Erythroblast (primary cell): Measurements from ENCODE around the gene CTNNA1.

Source experiments
- DNase-seq, 2 experiments: peaks; one replicate each; lab custom pipeline; 2025; lab: John Stamatoyannopoulos, UW
- GATA1 ChIP-seq: IDR thresholded peaks from 2 replicates; pipeline ENCODE4 v1.6.1; 2011; ENCODE audit warnings: low read depth, mild to moderate bottlenecking, control low read depth, low read length, moderate library complexity
- POLR2A ChIP-seq: IDR thresholded peaks from 2 replicates; pipeline ENCODE4 v1.6.1; 2011; ENCODE audit warnings: mild to moderate bottlenecking, low read length

CTNNA1 gene

DNA sequence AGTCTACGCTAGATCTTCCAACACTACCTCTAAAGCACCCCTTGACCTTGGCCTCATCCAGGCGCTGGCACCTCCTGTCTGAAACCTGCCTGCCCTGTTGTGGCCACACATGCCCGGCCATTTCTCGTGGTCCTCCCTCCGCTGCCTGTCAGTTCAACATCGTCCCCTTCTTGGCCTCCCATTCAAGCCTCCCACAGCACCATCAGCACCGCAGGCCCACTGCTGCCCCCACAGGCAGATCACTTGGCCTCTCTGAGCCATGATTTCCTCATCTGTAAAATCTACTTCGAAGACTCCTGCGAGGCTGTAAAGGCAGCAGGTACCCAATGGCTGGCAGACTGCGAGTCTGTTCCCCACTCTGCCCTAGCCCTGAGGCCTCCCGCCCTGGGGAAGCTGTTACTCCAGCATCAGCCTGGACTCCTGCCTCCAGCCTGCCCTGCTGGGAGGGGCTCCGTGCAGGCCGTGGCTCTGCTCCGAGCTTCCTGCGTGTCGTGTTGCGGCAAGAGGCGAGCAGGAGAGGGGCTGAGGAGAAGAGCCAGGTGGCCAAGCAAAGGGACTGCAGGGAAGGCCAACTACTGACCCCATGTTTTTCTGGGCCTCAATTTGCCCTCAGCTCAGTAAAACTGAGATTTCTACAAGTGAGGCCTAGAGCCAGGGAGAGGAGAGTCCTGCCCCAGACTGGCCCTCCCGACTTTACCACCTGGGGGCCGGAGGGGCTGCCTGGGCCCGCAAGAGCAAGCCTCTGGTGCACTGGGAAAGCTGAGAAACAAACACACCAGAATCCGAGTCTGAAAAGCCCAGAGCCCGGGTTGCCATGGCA lies 192.4 kb downstream of the CTNNA1 start:
- TF ChIP-seq POLR2A, result no peak
- TF ChIP-seq GATA1, result no peak
- no peak for DNase-seq

DNA sequence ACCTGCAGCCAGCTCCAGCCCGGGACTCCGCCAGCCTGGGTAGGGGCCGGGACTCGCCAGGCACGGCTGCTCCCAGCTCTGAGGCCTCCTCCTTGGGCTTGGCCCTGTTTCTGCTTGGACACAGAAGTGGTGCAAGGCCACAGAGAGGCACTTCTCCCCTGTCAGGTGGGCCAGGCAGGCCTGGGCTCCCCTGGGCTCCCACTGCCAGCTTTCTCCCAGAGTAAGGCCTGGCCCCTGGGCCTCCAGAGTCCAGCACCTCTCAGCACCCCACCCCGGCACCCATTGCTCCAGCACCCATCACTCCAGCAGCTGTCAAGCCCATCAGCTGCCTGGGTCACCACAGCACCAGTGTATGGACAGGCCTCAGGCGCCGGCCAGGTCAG lies 193.0 kb downstream of the CTNNA1 start:
- TF ChIP-seq GATA1 (no peak), POLR2A (no peak)
- no peak for DNase-seq

DNA sequence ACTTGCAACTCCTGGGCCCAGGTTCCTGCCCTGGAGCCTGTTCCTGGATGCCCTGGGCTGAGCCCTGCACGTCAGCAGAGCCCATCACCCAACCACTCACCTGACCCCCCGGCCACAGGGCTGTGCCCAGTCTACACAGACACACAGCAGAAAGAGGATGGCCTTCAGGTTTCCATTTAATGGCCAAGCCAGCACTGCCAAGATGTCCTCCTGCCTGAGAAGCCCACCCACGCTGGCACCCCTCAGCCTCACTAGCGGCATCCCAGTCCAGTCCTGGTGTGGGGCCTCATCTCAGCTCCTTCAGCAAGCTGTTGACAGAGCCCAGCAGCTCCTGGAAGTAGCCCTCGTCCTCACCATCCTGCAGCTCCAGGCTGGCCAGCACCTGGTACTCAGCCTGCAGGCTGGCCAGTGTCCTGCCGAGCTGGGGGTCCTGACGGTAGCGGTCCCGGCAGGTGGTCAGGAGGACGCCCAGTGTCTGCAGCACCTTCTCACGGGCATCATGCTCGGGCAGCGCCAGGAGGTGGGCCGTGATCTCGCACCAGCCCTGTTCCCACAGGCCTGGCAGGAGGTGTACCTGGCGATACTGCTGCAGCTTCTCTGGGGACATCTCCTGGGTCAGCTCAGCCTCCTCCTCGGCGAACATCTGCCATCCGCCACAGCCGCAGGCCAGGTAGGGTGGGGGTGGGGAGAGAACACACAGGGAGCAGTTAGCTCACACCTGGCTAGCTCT lies 193.8 kb downstream of the CTNNA1 start:
- TF ChIP-seq GATA1 (no peak), POLR2A (no peak)
- no peak for DNase-seq

DNA sequence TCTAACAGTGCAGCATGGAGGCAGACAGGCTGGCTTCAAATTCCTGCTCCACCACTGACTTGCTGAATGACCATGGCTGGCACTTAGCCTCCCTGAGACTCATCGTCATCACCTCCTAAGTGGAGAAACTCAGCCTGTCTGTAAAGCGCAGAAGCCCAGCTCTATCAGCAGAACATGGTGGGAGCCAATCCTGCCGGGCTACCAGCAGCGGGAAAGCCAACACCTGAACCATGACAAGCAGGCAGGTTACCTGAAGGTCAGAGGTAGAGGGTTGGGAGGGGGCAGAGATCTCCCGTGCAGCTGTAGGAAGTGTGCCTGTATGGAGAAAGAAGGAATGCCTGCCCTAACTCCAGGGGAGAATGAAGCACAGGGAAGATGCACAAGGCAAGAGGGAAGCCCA lies 194.6 kb downstream of the CTNNA1 start:
- TF ChIP-seq POLR2A, result no peak
- no peak for TF ChIP-seq GATA1
- no peak for DNase-seq

DNA sequence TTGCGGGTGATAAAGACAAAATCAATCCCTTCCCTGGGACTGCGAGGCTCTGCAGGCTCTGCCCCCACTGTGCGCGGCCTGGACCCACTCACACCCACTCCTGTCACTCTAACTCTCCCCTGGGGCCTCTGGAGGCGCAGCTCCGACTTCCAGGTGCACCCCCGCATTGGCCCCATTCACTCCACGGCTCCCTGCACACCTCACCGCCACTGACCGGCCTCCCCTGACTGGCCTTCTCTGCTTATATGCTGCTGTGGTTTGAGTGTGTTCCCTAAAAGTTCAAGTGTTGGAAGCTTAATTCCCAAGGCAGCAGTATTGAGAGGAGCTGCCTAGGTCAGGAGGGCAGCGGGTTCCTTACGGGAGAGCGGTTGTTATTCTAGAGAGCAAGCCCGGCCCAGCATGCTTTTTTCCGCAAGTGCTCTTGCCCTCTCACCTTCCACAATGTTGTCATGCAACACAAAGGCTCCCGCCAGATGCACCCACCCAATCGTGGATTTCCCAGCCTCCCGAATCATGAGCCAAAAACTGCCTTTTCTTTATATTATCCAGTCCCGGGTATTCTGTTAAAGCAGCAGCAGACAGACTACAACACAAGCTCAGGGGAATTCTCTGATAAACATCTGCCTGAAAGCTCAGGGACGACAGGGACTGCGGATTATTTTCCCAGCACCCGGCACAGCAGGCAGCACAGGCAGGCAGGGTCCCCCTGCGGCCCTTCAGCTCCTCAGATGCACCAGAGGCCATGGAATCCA lies 195.4 kb downstream of the CTNNA1 start:
- TF ChIP-seq GATA1, result no peak
- no peak for TF ChIP-seq POLR2A

DNA sequence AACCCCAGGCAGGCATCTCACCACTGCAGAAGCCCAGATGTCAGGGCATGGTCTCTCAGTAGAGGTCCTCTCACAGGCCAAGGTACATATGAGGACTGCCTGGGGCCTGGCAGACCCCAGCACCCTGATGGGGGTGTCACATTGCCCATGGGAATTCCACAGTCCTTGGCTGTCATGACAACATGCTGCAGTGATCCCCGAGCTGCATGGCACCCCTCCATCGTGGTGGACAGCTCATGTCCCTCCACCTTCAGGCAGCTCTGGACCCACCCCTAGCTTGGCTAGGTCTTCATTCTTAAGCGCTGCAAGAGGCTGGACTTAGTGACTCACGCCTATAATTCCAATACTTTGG lies 196.0 kb downstream of the CTNNA1 start:
- TF ChIP-seq POLR2A, result no peak
- TF ChIP-seq GATA1, result no peak

More for the DNA sequence above, 195.4 kb downstream of the CTNNA1 start:
- DNase-seq, result no peak

DNA sequence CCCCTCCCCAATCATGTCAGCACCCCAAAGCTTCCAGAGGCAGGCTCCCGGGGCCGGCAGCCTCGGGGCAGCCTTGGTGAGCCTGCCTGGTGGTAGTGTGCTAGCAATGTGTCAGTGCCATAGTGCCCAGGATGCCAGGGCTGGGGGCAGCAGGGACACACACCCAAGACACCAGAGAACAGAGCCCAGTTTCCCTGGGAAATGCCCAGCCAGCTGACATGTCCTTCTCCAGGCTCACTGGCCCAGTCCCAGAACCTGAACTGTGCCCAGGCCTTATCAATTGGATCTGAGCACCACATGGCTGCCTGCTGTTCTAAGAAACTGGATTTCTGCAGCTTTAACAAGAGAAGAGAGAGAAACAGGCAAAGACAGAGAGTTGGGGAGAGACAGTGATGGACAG lies 196.8 kb downstream of the CTNNA1 start:
- DNase-seq, result no peak
- TF ChIP-seq POLR2A, result no peak
- no peak for TF ChIP-seq GATA1

More for the DNA sequence above, 196.0 kb downstream of the CTNNA1 start:
- DNase-seq, result no peak

DNA sequence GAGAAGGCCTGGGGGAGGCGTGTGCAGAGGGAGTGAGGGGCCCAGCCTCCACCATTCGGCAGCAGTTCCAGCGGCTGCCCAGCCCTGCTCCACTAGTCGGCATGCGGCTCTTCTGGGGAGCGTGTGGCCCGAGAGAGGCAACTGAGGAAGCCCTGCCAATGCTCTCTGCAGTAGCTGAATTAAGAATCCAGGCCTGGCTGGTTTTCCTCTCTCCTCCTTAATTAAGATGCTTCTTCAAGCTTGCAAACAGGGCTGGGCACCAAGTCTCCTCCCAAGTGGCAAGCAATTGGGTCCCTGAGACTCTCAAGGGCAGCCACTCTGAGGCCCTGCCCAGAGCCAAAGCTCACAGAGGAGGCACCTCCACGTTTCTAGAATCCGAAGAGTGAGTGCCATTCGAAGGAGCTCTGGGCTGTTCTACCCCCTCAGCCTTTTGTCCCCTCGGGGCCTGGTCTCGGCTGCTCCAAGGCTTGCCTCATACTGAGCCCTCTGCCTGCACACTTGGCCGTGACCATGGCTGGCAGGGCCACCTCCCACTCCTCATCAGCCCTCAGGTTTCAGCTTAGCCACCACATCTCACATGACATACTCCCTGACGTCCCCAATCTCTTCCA lies 197.3 kb downstream of the CTNNA1 start:
- TF ChIP-seq POLR2A (no peak), GATA1 (no peak)
- no peak for DNase-seq

DNA sequence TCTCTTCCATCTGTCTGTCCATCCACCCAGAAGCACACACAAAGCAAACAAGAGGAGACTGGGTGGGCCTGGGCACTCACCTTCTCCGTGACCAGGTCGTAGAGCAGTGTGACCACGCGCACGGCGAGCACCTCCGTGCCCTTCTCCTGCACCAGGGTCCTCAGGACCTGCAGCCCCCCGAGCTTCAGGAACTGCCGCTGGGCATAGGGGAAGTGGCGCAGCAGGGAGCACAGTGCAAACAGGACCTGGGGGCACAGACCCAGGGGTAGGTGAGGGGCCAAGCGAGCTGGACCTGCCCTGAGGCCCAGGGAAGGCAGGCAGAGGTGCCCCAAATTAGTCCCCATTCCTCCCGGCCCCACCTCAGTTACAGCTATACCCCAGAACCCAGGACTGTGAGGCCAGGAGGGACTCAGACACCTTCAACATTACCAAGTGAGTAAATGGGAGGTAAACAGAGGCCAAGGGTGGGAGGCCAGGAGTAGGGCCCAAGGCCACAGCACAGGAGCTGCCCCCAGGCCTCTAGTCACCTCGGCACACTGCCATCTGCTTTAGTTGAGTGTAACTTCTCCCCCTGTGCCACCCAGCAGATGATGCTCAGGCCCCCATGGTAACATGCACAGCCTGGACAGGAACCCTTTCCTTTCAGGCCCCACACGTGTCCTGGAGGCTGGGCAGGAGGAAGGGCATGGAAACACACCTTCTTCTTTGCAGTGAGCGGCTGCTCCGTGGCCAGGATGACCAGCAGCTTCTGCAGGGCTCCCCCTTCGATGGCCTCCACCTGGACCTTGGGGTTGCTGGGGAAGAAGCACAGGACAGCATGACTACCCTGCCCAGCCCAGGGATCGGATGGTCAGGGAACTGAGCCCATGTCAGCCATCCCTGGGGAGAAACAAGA lies 198.1 kb downstream of the CTNNA1 start:
- no peak for TF ChIP-seq POLR2A
- TF ChIP-seq GATA1, result no peak
- no peak for DNase-seq

DNA sequence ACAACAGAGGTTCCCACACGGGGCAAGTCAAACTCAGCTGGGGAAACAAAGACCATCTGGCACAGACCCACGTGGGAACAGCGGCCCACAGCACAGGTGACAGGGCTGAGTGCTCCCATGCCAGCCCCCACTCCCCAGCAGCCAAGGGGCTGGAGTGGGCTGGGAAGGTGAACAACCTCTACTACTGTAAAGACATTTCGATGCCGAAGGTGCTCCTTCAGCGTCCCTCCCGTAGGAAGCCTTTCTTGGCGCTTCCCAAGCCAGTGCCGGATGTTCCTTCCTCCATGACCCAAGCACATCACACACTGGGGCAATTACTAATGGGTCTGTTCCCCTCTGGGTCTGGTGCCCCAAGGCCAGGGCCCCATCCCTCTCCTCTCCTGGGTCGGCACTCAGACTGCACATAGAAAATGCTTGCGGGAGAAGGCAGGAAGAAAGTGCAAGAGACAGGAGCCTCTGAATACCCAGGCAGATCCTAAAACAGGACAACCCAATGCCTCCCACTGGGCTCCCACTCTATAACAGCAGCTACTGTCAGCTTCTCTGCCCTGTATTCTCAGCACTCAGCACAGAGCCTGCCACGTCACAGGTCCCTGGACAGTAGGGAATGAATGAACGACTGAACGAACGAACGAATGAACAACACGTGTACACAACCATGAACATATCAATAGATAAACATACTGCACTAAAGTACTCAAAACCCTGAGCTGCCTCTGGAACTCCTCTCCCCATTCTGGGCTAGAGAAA lies 198.9 kb downstream of the CTNNA1 start:
- no peak for TF ChIP-seq GATA1
- no peak for TF ChIP-seq POLR2A
- no peak for DNase-seq

DNA sequence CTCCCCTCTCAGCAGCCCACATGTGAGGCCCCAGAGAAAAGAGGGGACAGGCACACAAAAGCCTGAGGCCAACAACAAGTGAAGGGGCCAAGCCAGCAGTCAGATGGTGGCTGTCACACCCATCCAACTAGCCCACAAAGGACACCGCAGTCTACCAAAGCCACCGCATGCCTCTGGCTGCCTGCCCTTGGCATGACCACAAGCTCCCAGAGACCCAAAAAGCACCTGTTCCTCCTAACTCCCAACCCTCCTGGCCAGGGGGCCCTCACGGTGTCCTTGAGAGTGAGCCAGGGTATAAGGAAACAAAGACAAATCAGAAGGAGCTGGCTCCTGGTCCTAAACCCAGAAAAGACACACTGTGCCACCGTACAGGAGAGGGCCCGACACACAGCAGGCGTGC lies 199.7 kb downstream of the CTNNA1 start:
- no peak for TF ChIP-seq GATA1
- TF ChIP-seq POLR2A, result no peak
- no peak for DNase-seq
